Raji (cell line): Measurements from ENCODE around the gene DHX58.

Experiments
- POLR2A ChIP-seq: IDR thresholded peaks from 2 replicates; pipeline ENCODE4 v1.6.1; 2011; ENCODE audit warnings: low read depth, low read length, control low read depth; ENCODE audit not compliant: insufficient read depth

Gene DHX58

GRCh38 chr17:42101513-42102292 is 10.8 kb downstream of the DHX58 start:
- TF ChIP-seq POLR2A: no peak

- no peak for TF ChIP-seq POLR2A
These were observed 13.6 kb downstream of the DHX58 start for GRCh38 chr17:42098730-42099399.

- no peak for TF ChIP-seq POLR2A
These were observed 14.6 kb downstream of the DHX58 start, which contains the start of gene ZNF385C for GRCh38 chr17:42097691-42098631. Gene ZNF385C, minus strand, starts transcription at chr17:42098473. Its CDS starts 35,417 bp downstream, at chr17:42063056.

DNA sequence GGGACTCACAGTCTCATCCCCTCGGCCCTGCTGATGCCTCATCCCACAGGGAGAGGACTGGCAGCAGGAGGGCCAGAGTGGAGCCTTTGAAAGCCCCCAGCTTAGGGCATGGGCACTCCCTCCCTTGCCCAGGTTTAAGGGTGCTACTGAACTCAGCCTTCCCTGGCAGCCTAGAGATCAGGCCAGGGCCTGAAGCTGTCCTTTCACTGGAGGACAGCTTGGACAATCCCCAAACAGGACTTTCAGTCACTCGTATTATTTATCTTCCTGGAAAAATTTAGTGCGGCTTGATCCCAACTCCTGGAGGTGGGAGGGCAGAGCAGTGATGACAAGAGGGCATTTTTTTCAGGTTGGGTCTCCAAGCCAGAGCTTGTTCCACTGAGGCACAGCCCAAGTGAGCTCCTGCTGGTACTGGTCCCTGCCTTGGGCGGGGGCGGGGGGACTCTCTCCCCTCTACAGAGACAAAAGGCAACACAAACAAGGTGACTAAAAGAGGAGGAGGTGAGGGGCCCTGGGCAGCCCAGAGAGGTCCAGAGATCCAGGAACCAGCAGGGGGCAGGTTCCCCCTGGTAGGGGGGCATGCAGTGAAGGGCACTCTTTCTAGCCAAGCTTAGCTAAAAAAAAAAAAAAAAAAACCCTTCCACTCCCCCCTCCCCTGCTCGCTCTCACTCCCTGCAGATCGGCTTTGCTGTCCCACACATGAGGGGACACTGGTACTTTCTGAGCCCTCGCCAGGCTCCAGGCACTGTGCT is 16.0 kb downstream of the DHX58 start:
- no peak for TF ChIP-seq POLR2A

- no peak for TF ChIP-seq POLR2A
These were observed 18.0 kb downstream of the DHX58 start for GRCh38 chr17:42094375-42095069.

DNA sequence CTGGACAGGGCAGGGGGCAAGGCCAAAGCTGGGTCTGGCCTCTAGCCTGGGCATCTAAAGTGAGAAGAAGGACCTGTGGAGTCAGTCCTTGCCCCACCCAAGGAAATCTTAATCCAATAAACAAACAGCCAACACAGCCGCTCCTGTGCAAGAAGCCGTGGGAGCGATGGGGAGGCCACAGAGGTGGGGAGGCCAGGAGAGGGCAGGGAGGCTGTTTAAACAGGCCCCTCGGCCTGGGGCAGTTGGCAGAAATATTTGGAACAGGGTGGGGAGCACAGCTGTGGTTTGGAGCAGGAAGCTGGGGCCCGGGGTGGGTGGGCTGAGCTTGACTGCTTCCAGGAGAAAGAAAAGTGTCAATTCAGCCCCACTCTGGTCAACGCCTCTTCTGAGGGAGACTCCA is 19.6 kb downstream of the DHX58 start:
- no peak for TF ChIP-seq POLR2A

DNA sequence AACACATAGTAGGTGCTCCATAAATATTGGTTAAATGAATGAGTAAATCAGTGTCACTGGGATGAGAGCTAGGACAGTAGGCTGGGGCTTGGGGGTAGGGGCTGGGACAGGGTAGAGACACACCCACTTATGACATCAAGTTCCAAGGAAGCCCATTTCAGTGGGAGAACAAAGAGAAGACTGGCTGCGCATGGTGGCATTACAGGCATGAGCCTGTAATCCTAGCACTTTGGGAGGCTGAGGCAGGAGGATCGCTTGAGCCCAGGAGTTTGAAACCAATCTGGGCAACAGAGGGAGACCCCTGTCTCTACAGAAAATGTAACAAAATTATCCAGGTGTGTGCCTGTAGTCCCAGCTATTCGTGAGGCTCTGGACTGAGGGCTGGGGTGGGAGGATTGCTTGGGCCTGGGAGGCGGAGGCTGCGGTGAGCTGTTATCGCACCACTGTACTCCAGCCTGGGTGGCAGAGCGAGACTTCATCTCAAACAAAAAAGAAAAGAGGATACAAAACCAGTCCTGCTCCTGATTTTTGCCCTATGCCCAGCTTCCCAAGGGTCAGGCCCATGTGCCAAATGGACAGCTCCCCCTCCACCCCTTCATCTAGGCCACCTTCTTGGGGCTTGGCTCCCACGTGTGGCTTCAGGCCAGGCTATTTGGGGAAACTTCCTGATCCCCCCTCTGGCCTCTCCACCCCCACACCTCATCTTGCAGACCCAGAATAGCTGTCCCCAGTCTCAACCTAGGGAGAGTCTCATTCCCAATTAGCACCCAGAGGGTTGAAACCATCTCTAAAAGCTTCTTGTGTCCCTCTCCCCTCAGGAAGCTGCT is 21.3 kb downstream of the DHX58 start:
- no peak for TF ChIP-seq POLR2A

- no peak for TF ChIP-seq POLR2A
These were observed 23.8 kb downstream of the DHX58 start for GRCh38 chr17:42088736-42089135.

DNA sequence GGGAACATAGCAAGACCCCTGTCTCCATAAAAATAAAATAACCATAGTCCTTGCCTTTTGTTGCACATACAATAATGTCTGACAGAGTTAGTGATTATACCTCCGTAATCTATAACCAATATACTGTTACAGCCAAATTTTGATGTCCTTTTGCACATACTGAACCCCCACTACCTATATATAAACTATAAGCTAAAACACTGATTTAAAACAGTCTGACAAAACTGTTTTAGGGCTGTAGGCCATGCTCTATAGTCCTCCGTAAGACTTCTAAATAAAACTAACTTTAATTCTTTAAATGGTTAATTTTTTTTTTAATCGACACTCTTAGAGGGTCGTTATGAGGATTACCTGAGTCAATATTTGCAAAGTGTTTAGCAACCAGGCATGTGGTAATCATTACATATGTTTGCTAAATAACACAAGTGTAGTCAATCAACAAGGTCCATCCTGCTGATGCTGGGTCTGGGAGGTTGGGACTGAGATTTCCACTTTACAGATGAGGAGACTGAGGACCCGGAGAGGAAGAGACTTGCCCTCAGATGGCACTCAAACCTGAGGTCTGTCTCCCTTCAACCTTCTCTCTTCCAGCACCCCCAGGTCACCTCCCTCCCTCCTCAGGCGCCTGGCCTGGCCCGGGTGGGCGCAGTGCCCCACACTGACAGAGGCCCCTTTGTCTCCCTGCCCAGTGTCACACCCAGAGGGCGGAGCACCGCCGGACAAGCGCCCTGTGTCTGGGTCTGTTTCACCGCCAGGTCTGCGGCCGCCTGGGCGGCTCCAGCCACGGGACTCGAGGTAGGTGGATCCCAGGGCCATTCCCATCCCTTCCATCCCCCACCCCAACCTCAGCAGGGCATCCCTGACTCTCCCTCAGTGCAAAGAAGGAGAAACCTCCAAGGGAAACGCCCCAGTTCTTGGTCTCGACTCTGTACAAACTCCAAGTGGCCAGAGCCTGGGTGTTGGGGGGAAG is 24.5 kb downstream of the DHX58 start:
- no peak for TF ChIP-seq POLR2A

GRCh38 chr17:42087042-42087701 is 25.3 kb downstream of the DHX58 start:
- no peak for TF ChIP-seq POLR2A

DNA sequence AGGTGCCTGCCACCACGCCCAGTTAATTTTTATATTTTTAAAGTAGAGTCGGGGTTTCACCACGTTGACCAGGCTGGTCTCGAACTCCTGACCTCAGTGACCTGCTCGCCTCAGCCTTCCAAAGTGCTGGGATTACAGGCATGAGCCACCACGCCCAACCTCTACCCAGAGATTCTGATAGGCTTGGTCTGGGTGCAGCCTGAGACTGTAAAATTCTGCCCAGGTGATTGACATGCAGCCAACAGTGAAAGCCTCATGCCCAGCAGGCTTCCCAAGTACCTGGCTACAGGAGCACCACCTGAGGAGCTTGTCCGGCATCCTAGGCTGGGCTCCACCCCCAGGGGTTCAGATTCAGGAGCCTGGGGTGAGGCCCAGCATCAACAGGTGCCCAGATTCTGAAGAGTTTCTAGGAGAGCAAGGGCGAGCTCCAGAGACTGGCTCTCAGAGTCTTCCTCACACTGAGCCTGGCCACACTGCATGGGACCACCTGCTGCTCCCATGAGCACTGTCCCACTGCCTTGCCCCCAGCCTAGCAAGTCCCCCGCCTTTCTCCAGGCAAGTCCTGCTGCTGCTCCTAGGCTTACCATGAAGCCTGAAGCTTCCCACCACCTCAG is 30.9 kb downstream of the DHX58 start:
- TF ChIP-seq POLR2A: no peak
